HepG2 (cell line): Measurements from ENCODE around the gene PTK7. TPM values are rescaled to one million over a fixed set of nuclear protein-coding genes. Genes with fewer than 3 reads are reported as not detected.

Source experiments
- CREM ChIP-seq, 2 experiments: sonication (generic) in 1 of 2; formaldehyde crosslinking in 1 of 2; IDR thresholded peaks; 2 replicates each; pipeline versions ENCODE4 v1.4.0 to v1.6.1; 2016 to 2020; ENCODE audit warnings: antibody characterized with exemption in 1 of 2, mild to moderate bottlenecking in 1 of 2, missing genetic modification reagents in 1 of 2
- E2F2 ChIP-seq: sonication (generic); formaldehyde crosslinking; IDR thresholded peaks from 2 replicates; pipeline ENCODE4 v1.4.0; 2020; ENCODE audit warnings: missing genetic modification reagents, borderline replicate concordance
- HDAC1 ChIP-seq: sonication (generic); formaldehyde crosslinking; IDR thresholded peaks from 2 replicates; pipeline ENCODE4 v1.5.1; 2020; ENCODE audit warnings: mild to moderate bottlenecking, missing genetic modification reagents
- KDM4B ChIP-seq: sonication (generic); formaldehyde crosslinking; IDR thresholded peaks from 2 replicates; pipeline ENCODE4 v1.4.0; 2020; ENCODE audit warnings: missing genetic modification reagents
- KIAA2018 ChIP-seq: sonication (generic); formaldehyde crosslinking; IDR thresholded peaks from 2 replicates; pipeline ENCODE4 v1.5.0; 2020; ENCODE audit warnings: mild to moderate bottlenecking, missing genetic modification reagents, borderline replicate concordance
- PPARG ChIP-seq: conservative IDR thresholded peaks from 2 replicates; pipeline ENCODE4 v1.6.1; 2016; ENCODE audit warnings: missing biosample characterization, missing genetic modification reagents
- PRMT3 ChIP-seq: sonication (generic); formaldehyde crosslinking; IDR thresholded peaks from 2 replicates; pipeline ENCODE4 v1.8.1; 2022; ENCODE audit warnings: low read depth, mild to moderate bottlenecking, moderate library complexity, missing genetic modification reagents, borderline replicate concordance
- RNF2 ChIP-seq: fragments of 450-650 bp; conservative IDR thresholded peaks from 2 replicates; pipeline ENCODE4 v1.6.1; 2016; ENCODE audit warnings: low read depth
- SOX5 ChIP-seq: IDR thresholded peaks from 2 replicates; pipeline ENCODE4 v1.6.1; 2016; ENCODE audit warnings: borderline replicate concordance
- SSRP1 ChIP-seq: IDR thresholded peaks from 2 replicates; pipeline ENCODE4 v1.6.1; 2016; ENCODE audit warnings: control low read depth
- STAT5B ChIP-seq: sonication (generic); formaldehyde crosslinking; IDR thresholded peaks from 2 replicates; pipeline ENCODE4 v1.4.0; 2020; ENCODE audit warnings: missing genetic modification reagents
- ZBTB1 ChIP-seq: sonication (generic); formaldehyde crosslinking; IDR thresholded peaks from 2 replicates; pipeline ENCODE4 v1.4.0; 2020; ENCODE audit warnings: missing genetic modification reagents, borderline replicate concordance
- ZNF550 ChIP-seq: sonication (generic); formaldehyde crosslinking; IDR thresholded peaks from 2 replicates; pipeline ENCODE4 v1.4.0; 2020; ENCODE audit warnings: mild to moderate bottlenecking, missing genetic modification reagents, borderline replicate concordance
- ZNF556 ChIP-seq: sonication (generic); formaldehyde crosslinking; IDR thresholded peaks from 2 replicates; pipeline ENCODE4 v1.4.0; 2020; ENCODE audit warnings: mild to moderate bottlenecking, missing genetic modification reagents, borderline replicate concordance
- ZNF670 ChIP-seq: sonication (generic); formaldehyde crosslinking; IDR thresholded peaks from 2 replicates; pipeline ENCODE4 v1.8.0; 2022; ENCODE audit warnings: mild to moderate bottlenecking, missing genetic modification reagents, borderline replicate concordance
- ZNF678 ChIP-seq: sonication (generic); formaldehyde crosslinking; IDR thresholded peaks from 2 replicates; pipeline ENCODE4 v1.4.0; 2020; ENCODE audit warnings: mild to moderate bottlenecking, missing genetic modification reagents
- ZSCAN22 ChIP-seq: sonication (generic); formaldehyde crosslinking; IDR thresholded peaks from 2 replicates; pipeline ENCODE4 v1.4.0; 2020; ENCODE audit warnings: mild to moderate bottlenecking, missing genetic modification reagents
- polyA plus RNA-seq, 8 experiments: library from polyadenylated mRNA; depleted of rRNA in 3 of 8; stranded (reverse) in 7 of 8; unstranded in 1 of 8; fragments of >200 nt; fragmentation: Illumina TruSeq in 4 of 8; extraction: Trizol in 4 of 8; gene quantifications; 2 replicates each; pipeline versions ENCODE4 v1.2.1 to v1.2.3, GENCODE V29; 2011 to 2016; ENCODE audit warnings: low read depth in 4 of 8, missing spikeins in 1 of 8, mixed read lengths in 1 of 8; ENCODE audit not compliant: insufficient read depth in 1 of 8
- total RNA-seq, 5 experiments: library from RNA; depleted of rRNA; stranded (reverse); fragments of >200 nt; fragmentation: Illumina TruSeq; extraction: Trizol; gene quantifications; 2 replicates each; pipeline ENCODE4 v1.2.3, GENCODE V29; 2016; ENCODE audit warnings: low read depth in 1 of 5
- TF ChIP-seq, protein P1 (sequence below): sonication (generic); formaldehyde crosslinking; IDR thresholded peaks from 2 replicates; pipeline ENCODE4 v1.4.0; 2020; ENCODE audit warnings: mild to moderate bottlenecking, missing genetic modification reagents
- TF ChIP-seq, protein P2 (sequence below): sonication (generic); formaldehyde crosslinking; IDR thresholded peaks from 2 replicates; pipeline ENCODE4 v1.8.0; 2022; ENCODE audit warnings: mild to moderate bottlenecking, missing genetic modification reagents, borderline replicate concordance

PTK7 gene
- total and polyA plus RNA-seq, 2 of the 13 experiments (the other 11 are each of a cell fraction or from before 2014, with no cell fraction given) = 98.5 to 99.8 TPM

DNA sequence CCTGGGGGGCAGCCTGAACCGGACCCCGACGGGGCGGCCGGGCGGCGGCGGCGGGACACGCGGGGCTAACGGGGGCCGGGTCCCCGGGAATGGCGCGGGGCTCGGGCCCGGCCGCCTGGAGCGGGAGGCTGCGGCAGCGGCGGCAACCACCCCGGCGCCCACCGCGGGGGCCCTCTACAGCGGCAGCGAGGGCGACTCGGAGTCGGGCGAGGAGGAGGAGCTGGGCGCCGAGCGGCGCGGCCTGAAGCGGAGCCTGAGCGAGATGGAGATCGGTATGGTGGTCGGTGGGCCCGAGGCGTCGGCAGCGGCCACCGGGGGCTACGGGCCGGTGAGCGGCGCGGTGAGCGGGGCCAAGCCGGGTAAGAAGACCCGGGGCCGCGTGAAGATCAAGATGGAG, 95.6 kb downstream of the PTK7 start (continued):
- no peak for TF ChIP-seq ZNF550 (CRISPR knock-in tag)
- no peak for TF ChIP-seq ZNF670
- no peak for TF ChIP-seq KDM4B (CRISPR knock-in tag)
- TF ChIP-seq, protein P1, sequence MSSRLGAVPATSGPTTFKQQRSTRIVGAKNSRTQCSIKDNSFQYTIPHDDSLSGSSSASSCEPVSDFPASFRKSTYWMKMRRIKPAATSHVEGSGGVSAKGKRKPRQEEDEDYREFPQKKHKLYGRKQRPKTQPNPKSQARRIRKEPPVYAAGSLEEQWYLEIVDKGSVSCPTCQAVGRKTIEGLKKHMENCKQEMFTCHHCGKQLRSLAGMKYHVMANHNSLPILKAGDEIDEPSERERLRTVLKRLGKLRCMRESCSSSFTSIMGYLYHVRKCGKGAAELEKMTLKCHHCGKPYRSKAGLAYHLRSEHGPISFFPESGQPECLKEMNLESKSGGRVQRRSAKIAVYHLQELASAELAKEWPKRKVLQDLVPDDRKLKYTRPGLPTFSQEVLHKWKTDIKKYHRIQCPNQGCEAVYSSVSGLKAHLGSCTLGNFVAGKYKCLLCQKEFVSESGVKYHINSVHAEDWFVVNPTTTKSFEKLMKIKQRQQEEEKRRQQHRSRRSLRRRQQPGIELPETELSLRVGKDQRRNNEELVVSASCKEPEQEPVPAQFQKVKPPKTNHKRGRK (CRISPR knock-in tag) = no peak
- no peak for TF ChIP-seq SSRP1 (CRISPR knock-in tag)
- TF ChIP-seq RNF2 = no peak
- TF ChIP-seq, protein P2, sequence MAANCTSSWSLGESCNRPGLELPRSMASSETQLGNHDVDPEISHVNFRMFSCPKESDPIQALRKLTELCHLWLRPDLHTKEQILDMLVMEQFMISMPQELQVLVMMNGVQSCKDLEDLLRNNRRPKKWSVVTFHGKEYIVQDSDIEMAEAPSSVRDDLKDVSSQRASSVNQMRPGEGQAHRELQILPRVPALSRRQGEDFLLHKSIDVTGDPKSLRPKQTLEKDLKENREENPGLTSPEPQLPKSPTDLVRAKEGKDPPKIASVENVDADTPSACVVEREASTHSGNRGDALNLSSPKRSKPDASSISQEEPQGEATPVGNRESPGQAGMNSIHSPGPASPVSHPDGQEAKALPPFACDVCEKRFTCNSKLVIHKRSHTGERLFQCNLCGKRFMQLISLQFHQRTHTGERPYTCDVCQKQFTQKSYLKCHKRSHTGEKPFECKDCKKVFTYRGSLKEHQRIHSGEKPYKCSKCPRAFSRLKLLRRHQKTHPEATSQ (CRISPR knock-in tag) = no peak
- TF ChIP-seq PPARG (CRISPR knock-in tag) = no peak
- no peak for TF ChIP-seq ZBTB1
- TF ChIP-seq ZSCAN22 = no peak
- TF ChIP-seq STAT5B (CRISPR knock-in tag) = no peak
- no peak for TF ChIP-seq E2F2
- TF ChIP-seq PRMT3 (CRISPR knock-in tag) = no peak
- TF ChIP-seq ZNF678 (CRISPR knock-in tag) = no peak
- no peak for TF ChIP-seq CREM (IDR thresholded peaks at IDR 0.05)
- TF ChIP-seq CREM (CRISPR knock-in tag; IDR thresholded peaks at IDR 0.05) = no peak
- no peak for TF ChIP-seq KIAA2018 (CRISPR knock-in tag)
- no peak for TF ChIP-seq ZNF556 (CRISPR knock-in tag)
- 0 out of 2 replicates have a peak, but pooled peaks have one; percentile 4 for TF ChIP-seq HDAC1 (CRISPR knock-in tag)
- TF ChIP-seq SOX5 (CRISPR knock-in tag) = no peak
